GM19467 (cell line): ENCODE data around the gene CCR8.

Experiments used
- ATAC-seq: cut with Tn5 transposase; IDR thresholded peaks from one replicate; pipeline ENCODE4 v1.9.1; 2021; ENCODE audit warnings: mild to moderate bottlenecking, moderate library complexity; ENCODE audit not compliant: unreplicated experiment

Gene CCR8

GRCh38 chr3:39329493-39329892 is at the start of gene CCR8:
TSS of gene CCR8 (plus strand) at chr3:39329709. CDS start at chr3:39332332, 2,623 bp downstream.
- ATAC-seq = no peak

GRCh38 chr3:39279745-39280517 is 49.6 kb upstream of the CCR8 start, which contains the start of gene CX3CR1:
TSS of gene CX3CR1 (minus strand) at chr3:39280036. CDS start at chr3:39266509, 13,527 bp downstream.
- no peak for ATAC-seq

- ATAC-seq = no peak
Measured at GRCh38 chr3:39280571-39280970, 48.9 kb upstream of the CCR8 start.

- ATAC-seq = no peak
Measured at GRCh38 chr3:39281533-39281932, 48.0 kb upstream of the CCR8 start.

- no peak for ATAC-seq
Measured at GRCh38 chr3:39282057-39282456, 47.5 kb upstream of the CCR8 start.

- ATAC-seq = no peak
Measured at GRCh38 chr3:39284457-39284881, 45.0 kb upstream of the CCR8 start.

- ATAC-seq = no peak
Measured at GRCh38 chr3:39285332-39285731, 44.2 kb upstream of the CCR8 start.

GRCh38 chr3:39286771-39287170 is 42.7 kb upstream of the CCR8 start:
- no peak for ATAC-seq

GRCh38 chr3:39287216-39288164 is 42.0 kb upstream of the CCR8 start:
- no peak for ATAC-seq

GRCh38 chr3:39288300-39288808 is 41.2 kb upstream of the CCR8 start:
- ATAC-seq = peak; percentile 98

GRCh38 chr3:39289107-39289506 is 40.4 kb upstream of the CCR8 start:
- ATAC-seq = no peak

- ATAC-seq = no peak
Measured at GRCh38 chr3:39290255-39290654, 39.3 kb upstream of the CCR8 start.

- ATAC-seq = no peak
Measured at GRCh38 chr3:39291903-39292329, 37.6 kb upstream of the CCR8 start.

- no peak for ATAC-seq
Measured at GRCh38 chr3:39292961-39293360, 36.5 kb upstream of the CCR8 start.

- no peak for ATAC-seq
Measured at GRCh38 chr3:39294446-39295183, 34.9 kb upstream of the CCR8 start.

GRCh38 chr3:39295184-39295775 is 34.2 kb upstream of the CCR8 start:
- peak; percentile 76 for ATAC-seq

GRCh38 chr3:39296197-39297077 is 33.1 kb upstream of the CCR8 start:
- no peak for ATAC-seq

- ATAC-seq = no peak
Measured at GRCh38 chr3:39299279-39299678, 30.2 kb upstream of the CCR8 start.

- ATAC-seq = no peak
Measured at GRCh38 chr3:39302178-39302577, 27.3 kb upstream of the CCR8 start.
